CD4-positive, alpha-beta T cell (primary cell): Measurements from ENCODE around the gene RORC. TPM values are rescaled to one million over a fixed set of nuclear protein-coding genes. Genes with fewer than 3 reads are reported as not detected.

Experiments
- ATAC-seq: fragments of 200-7000 bp; cut with Tn5 transposase; one replicate; pipeline ENCODE4 v1.10.0; 2022; ENCODE audit warnings: mild to moderate bottlenecking; ENCODE audit not compliant: poor library complexity
- CTCF ChIA-PET: fragments of 350-600 bp; sonication (Branson Sonifier 250); formaldehyde crosslinking; loops from one replicate; lab custom pipeline; 2021; ENCODE audit warnings: antibody characterized with exemption, inconsistent platforms; lab: Charles Lee
- POLR2A ChIA-PET: fragments of 350-600 bp; sonication (Branson Sonifier 250); formaldehyde crosslinking; loops from one replicate; lab custom pipeline; 2021; ENCODE audit warnings: antibody characterized with exemption, inconsistent platforms; lab: Charles Lee
- DNase-seq, 14 experiments: peaks; one replicate each; pipeline ENCODE4 v3.0.0-alpha.2; 2013 to 2020; ENCODE audit warnings: mixed read lengths in 2 of 14
- H3K27ac ChIP-seq, 2 donors: one replicate each; pipeline versions ENCODE4 v1.5.1 to v1.7.0; 2013; ENCODE audit warnings: low read length in 2 of 2, low read depth in 1 of 2, mild to moderate bottlenecking in 1 of 2
- H3K27me3 ChIP-seq, 2 experiments: 1 replicate in 1 of 2; 2 replicates in 1 of 2; pipeline versions ENCODE4 v1.6.1 to v1.7.0; 2013; ENCODE audit warnings: low read length in 2 of 2, control low read depth in 1 of 2, mild to moderate bottlenecking in 1 of 2, moderate library complexity in 1 of 2; ENCODE audit not compliant: insufficient read depth in 2 of 2, control insufficient read depth in 1 of 2
- H3K36me3 ChIP-seq: one replicate; pipeline ENCODE4 v1.6.1; 2013; ENCODE audit warnings: low read length, control low read depth; ENCODE audit not compliant: insufficient read depth
- H3K4me1 ChIP-seq: one replicate; pipeline ENCODE4 v1.6.1; 2013; ENCODE audit warnings: low read length, control low read depth; ENCODE audit not compliant: insufficient read depth
- H3K4me3 ChIP-seq: one replicate; pipeline ENCODE4 v1.5.1; 2013; ENCODE audit warnings: mild to moderate bottlenecking, low read length, moderate library complexity
- H3K9me3 ChIP-seq, 2 experiments: 1 replicate in 1 of 2; 2 replicates in 1 of 2; pipeline versions ENCODE4 v1.6.1 to v1.7.0; 2013; ENCODE audit warnings: low read length in 2 of 2, mild to moderate bottlenecking in 2 of 2, control low read depth in 1 of 2, moderate library complexity in 1 of 2; ENCODE audit not compliant: control insufficient read depth in 1 of 2, insufficient read depth in 1 of 2
- H3K27ac Mint-ChIP-seq: one replicate; pipeline ENCODE4 v1.8.0; 2020; ENCODE audit warnings: mixed read lengths
- H3K27me3 Mint-ChIP-seq: one replicate; pipeline ENCODE4 v1.8.0; 2021; ENCODE audit warnings: mixed read lengths
- H3K36me3 Mint-ChIP-seq: one replicate; pipeline ENCODE4 v1.8.0; 2021; ENCODE audit warnings: low read depth, mixed read lengths
- H3K4me1 Mint-ChIP-seq: one replicate; pipeline ENCODE4 v1.8.0; 2021; ENCODE audit warnings: low read depth, mixed read lengths
- H3K4me3 Mint-ChIP-seq: one replicate; pipeline ENCODE4 v1.8.0; 2020; ENCODE audit warnings: mild to moderate bottlenecking, mixed read lengths
- H3K9me3 Mint-ChIP-seq: one replicate; pipeline ENCODE4 v1.8.0; 2020; ENCODE audit warnings: mixed read lengths
- CTCF ChIP-seq: fragments of 200-600 bp; IDR thresholded peaks from one replicate; pipeline ENCODE4 v1.8.0; 2022; ENCODE audit warnings: antibody characterized with exemption, mild to moderate bottlenecking
- intact Hi-C, 2 experiments: fragments of 100-400 bp; cut with DNase I in 1 of 2; cut with micrococcal nuclease in 1 of 2; formaldehyde crosslinking; loops; one replicate each; pipeline versions ENCODE4 v1.15.1 to v1.9.0; 2023 to 2025; cut with DNase I, micrococcal nuclease
- total RNA-seq, 174 experiments: library from RNA in 2 of 174; stranded (reverse) in 2 of 174; gene quantifications; one replicate each; pipeline ENCODE4 v1.2.3 and lab custom pipeline; 2021 to 2026

Gene RORC
- total RNA-seq, 2 experiments from 2014 or later: 3.6 to 3.7 TPM

- no peak overlapping the region for H3K27ac Mint-ChIP-seq
- ATAC-seq: no peak
- H3K27me3 Mint-ChIP-seq: no peaks in the 10 kb centered on the region
Observed at GRCh38 chr1:151801846-151802245, 29.8 kb downstream of the RORC start.

GRCh38 chr1:151801310-151801820, 30.2 kb downstream of the RORC start:
- no peaks in the 10 kb centered on the region for H3K27me3 ChIP-seq
- DNase-seq (no peak), ATAC-seq (no peak)
- no peak overlapping the region for H3K27ac Mint-ChIP-seq
- peaks cover 26% of the 10 kb centered on the region for H3K4me1 ChIP-seq
- no peak overlapping the region for H3K4me3 ChIP-seq
- ChIA-PET POLR2A (interaction anchor here (1.3 kb wide), 1 partner anchor 11 kb away, joined by 5 read pairs; the partner anchor contains the start of gene TDRKH), CTCF (no interaction called here)
- H3K9me3 ChIP-seq: no peaks in the 10 kb centered on the region
- H3K27ac ChIP-seq: no peak overlapping the region
- TF ChIP-seq CTCF: no peak
- H3K36me3 ChIP-seq: no peaks in the 10 kb centered on the region
- H3K4me1 Mint-ChIP-seq: peaks cover 10% of the 10 kb centered on the region
- no peaks in the 10 kb centered on the region for H3K27me3 Mint-ChIP-seq
- intact Hi-C loops: no loop called here
- no peak overlapping the region for H3K4me3 Mint-ChIP-seq
- no peaks in the 10 kb centered on the region for H3K9me3 Mint-ChIP-seq
- H3K36me3 Mint-ChIP-seq: no peaks in the 10 kb centered on the region

More at GRCh38 chr1:151801846-151802245, 29.8 kb downstream of the RORC start:
- Mint-ChIP-seq H3K36me3 (no peaks in the 10 kb centered on the region), H3K9me3 (no peaks in the 10 kb centered on the region), H3K4me1 (peaks cover 10% of the 10 kb centered on the region), H3K4me3 (no peak overlapping the region)
- no peaks in the 10 kb centered on the region for H3K27me3 ChIP-seq
- peaks cover 26% of the 10 kb centered on the region for H3K4me1 ChIP-seq
- no peaks in the 10 kb centered on the region for H3K36me3 ChIP-seq
- no peak overlapping the region for H3K4me3 ChIP-seq
- H3K27ac ChIP-seq: no peak overlapping the region
- intact Hi-C loops: no loop called here
- no peak for TF ChIP-seq CTCF
- no peak for DNase-seq
- CTCF ChIA-PET: no interaction called here
- no peaks in the 10 kb centered on the region for H3K9me3 ChIP-seq
- POLR2A ChIA-PET: interaction anchor here (1.3 kb wide), 1 partner anchor 11 kb away, joined by 5 read pairs; the partner anchor contains the start of gene TDRKH

- H3K4me1 ChIP-seq: peaks cover 26% of the 10 kb centered on the region
- no peak for TF ChIP-seq CTCF
- Mint-ChIP-seq H3K9me3 (no peaks in the 10 kb centered on the region), H3K4me3 (no peak overlapping the region), H3K27me3 (no peaks in the 10 kb centered on the region), H3K36me3 (no peaks in the 10 kb centered on the region), H3K4me1 (peaks cover 10% of the 10 kb centered on the region), H3K27ac (no peak overlapping the region)
- H3K27ac ChIP-seq: no peak overlapping the region
- ChIA-PET POLR2A (interaction anchor here (1.1 kb wide), 1 partner anchor 10 kb away, joined by 7 read pairs; the partner anchor contains the start of gene TDRKH), CTCF (no interaction called here)
- no peaks in the 10 kb centered on the region for H3K36me3 ChIP-seq
- ATAC-seq (no peak), DNase-seq (no peak)
- no peaks in the 10 kb centered on the region for H3K27me3 ChIP-seq
- no peaks in the 10 kb centered on the region for H3K9me3 ChIP-seq
- H3K4me3 ChIP-seq: no peak overlapping the region
- intact Hi-C loops: no loop called here
Observed at GRCh38 chr1:151800830-151801229, 30.8 kb downstream of the RORC start.
